Astrocyte of the cerebellum (primary cell): Measurements from ENCODE around the gene CIDEB.

ENCODE experiments used
- DNase-seq: peaks from one replicate; pipeline ENCODE4 v3.0.0-alpha.2; 2011; ENCODE audit warnings: low read depth
- H3K4me3 ChIP-seq: 2 replicates; pipeline ENCODE4 v1.5.1; 2011; ENCODE audit warnings: mild to moderate bottlenecking, low read depth, low read length, moderate library complexity
- in situ Hi-C: cut with HindIII; loops from 2 replicates; pipeline ENCODE4 v1.10.0; 2017; ENCODE audit warnings: low sequenced_read_pairs
- TF ChIP-seq, protein P1 (sequence below): IDR thresholded peaks from 2 replicates; pipeline ENCODE4 v1.5.1; 2012; ENCODE audit warnings: low read length, low read depth, moderate library complexity, mild to moderate bottlenecking; ENCODE audit errors: missing control alignments

The CIDEB gene

DNA sequence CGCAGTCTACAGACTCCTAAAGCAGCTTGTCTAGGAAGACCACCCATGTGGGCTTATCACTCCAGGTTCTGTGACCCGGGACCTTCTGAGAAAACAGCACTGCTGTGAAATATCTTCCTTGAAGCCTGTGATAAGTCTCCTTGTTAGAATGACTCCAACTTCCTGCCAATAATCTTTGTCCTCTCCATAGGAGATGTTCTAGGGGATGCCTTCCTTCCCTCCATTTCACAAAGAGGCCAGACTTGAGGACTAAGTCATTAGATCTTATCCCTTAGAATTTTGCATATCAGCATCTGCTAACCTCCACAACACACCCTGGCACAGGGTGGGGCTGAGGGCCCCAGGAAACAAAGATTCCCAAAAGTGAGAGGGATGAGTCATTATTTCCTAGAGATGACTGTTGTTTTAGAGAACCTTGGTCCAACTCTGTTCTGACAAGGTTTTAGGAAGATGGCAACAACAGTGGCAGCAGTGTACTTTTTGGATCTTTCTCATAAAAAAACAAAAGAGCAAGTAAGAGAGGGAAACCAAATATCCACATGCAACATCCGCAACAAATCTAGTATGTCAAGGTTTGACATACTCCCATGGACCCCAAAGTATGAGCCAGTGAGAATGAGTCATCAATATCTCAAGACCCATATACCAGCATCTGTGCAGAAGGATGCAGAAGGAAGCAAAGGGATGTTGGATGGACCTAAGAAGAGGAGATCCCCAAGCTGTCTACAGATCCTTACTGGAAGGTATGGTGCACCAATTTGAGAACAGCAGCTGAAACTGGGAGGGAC, 9.6 kb upstream of the CIDEB start:
- in situ Hi-C loops = no loop called here
- no peak for DNase-seq
- no peak overlapping the region for H3K4me3 ChIP-seq
- TF ChIP-seq, protein P1, sequence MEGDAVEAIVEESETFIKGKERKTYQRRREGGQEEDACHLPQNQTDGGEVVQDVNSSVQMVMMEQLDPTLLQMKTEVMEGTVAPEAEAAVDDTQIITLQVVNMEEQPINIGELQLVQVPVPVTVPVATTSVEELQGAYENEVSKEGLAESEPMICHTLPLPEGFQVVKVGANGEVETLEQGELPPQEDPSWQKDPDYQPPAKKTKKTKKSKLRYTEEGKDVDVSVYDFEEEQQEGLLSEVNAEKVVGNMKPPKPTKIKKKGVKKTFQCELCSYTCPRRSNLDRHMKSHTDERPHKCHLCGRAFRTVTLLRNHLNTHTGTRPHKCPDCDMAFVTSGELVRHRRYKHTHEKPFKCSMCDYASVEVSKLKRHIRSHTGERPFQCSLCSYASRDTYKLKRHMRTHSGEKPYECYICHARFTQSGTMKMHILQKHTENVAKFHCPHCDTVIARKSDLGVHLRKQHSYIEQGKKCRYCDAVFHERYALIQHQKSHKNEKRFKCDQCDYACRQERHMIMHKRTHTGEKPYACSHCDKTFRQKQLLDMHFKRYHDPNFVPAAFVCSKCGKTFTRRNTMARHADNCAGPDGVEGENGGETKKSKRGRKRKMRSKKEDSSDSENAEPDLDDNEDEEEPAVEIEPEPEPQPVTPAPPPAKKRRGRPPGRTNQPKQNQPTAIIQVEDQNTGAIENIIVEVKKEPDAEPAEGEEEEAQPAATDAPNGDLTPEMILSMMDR = no peak

- in situ Hi-C loops = no loop called here
- DNase-seq = no peak
- TF ChIP-seq, protein P1 = no peak
- H3K4me3 ChIP-seq = no peak overlapping the region
Observed at GRCh38 chr14:24316597-24316950, 8.8 kb upstream of the CIDEB start.

GRCh38 chr14:24315807-24316596, 8.2 kb upstream of the CIDEB start:
- H3K4me3 ChIP-seq = no peak overlapping the region
- TF ChIP-seq, protein P1 = no peak
- DNase-seq = no peak
- in situ Hi-C loops = no loop called here

- no peak overlapping the region for H3K4me3 ChIP-seq
- DNase-seq = no peak
- TF ChIP-seq, protein P1 = no peak
- in situ Hi-C loops = no loop called here
Observed at GRCh38 chr14:24315243-24315806, 7.5 kb upstream of the CIDEB start.

DNA sequence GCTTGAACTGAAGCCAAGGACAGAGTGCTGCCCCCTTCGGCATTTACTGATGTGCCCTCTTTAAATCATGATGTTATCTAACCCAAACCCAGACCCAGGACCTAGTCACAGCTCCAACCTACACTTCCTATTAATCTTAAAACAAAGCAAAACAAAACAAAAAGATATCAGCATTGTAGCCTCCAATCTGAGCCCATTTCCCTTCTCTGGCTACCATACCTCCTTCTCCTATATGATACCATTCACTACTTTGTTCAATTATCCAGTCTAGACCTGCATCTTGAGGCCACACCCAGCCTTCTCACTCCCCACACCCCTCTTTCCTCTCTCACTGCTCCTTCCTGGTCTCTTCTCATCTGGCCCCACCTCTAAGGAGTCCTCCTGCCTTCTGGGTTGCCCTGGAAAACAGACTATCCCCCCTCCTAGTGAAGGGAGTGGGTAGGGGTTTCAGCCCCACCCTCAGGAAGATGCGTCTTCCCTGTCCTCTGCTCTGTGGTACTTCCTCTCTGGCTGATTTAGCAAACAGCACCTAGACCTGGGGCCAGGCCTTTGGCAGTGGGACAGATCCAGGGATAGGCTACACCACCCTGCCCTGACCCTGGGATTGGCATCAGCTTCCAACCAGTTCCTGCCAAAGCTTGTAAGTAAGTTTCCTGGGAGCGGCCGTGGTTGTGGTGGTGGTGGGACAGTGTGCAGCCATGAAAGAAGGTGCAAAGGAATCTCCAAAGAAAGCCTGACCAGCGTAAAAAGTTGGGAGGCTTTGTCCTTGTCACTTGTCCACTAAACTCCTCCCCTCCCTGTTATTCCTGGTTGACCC, 6.8 kb upstream of the CIDEB start:
- in situ Hi-C loops = no loop called here
- TF ChIP-seq, protein P1 = no peak
- no peak for DNase-seq
- H3K4me3 ChIP-seq = no peak overlapping the region

DNA sequence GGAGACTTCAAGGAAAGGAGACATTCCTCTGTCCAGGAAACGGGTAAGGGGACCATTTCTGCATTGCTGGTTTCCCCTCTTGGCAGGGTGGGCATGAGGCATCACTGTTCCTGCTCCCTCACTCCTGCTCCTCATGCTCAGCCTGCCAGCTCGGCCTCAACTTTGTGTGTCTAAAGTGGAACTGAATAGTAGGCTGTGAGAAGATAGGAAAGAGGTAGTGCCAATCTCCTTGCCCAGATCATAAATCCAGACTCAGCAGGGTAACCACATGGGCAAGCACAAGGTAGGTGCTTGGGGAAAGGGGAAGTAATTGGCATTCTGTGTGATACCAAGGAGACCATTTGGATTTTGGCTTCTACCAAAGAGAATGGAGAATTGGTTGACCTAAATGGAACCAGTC, 6.1 kb upstream of the CIDEB start:
- in situ Hi-C loops = no loop called here
- no peak overlapping the region for H3K4me3 ChIP-seq
- no peak for DNase-seq
- TF ChIP-seq, protein P1 = no peak
